Gastroesophageal sphincter (tissue), 4 donors: ENCODE results near the gene CCDC3. TPM values are rescaled to one million over a fixed set of nuclear protein-coding genes. Genes with fewer than 3 reads are reported as not detected.

Source experiments
- ATAC-seq: fragments of 150-250 bp; one replicate; pipeline ENCODE4 v1.9.1; 2016; ENCODE audit warnings: mild to moderate bottlenecking, moderate library complexity
- H3K27ac ChIP-seq, 4 donors: fragments of 200-600 bp; sonication (generic) in 3 of 4; 1 replicate in 3 of 4; 2 replicates in 1 of 4; pipeline ENCODE4 v1.5.1; 2016 to 2019
- H3K27me3 ChIP-seq: fragments of 200-600 bp; sonication (generic); one replicate; pipeline ENCODE4 v1.5.1; 2019
- H3K36me3 ChIP-seq, 2 donors: fragments of 200-600 bp; sonication (generic); one replicate each; pipeline ENCODE4 v1.5.1; 2019; ENCODE audit warnings: control low read depth in 1 of 2
- H3K4me1 ChIP-seq, 3 donors: fragments of 200-600 bp; sonication (generic); 1 replicate in 2 of 3; 2 replicates in 1 of 3; pipeline ENCODE4 v1.5.1; 2016 to 2019; ENCODE audit warnings: control low read depth in 2 of 3
- H3K4me3 ChIP-seq, 2 donors: fragments of 200-600 bp; sonication (generic); one replicate each; pipeline ENCODE4 v1.5.1; 2019; ENCODE audit warnings: mild to moderate bottlenecking in 1 of 2, moderate library complexity in 1 of 2
- H3K9me3 ChIP-seq, 3 donors: fragments of 200-600 bp; sonication (generic); one replicate each; pipeline ENCODE4 v1.5.1; 2017 to 2019; ENCODE audit warnings: control low read depth in 2 of 3
- EP300 ChIP-seq: sonication (generic); formaldehyde crosslinking; IDR thresholded peaks from one replicate; pipeline ENCODE4 v1.6.1; 2017; ENCODE audit warnings: antibody characterized with exemption, mild to moderate bottlenecking
- POLR2A ChIP-seq, 2 donors: fragments of 450-650 bp; IDR thresholded peaks; one replicate each; pipeline ENCODE4 v1.6.1; 2017; ENCODE audit warnings: antibody characterized with exemption in 2 of 2, mild to moderate bottlenecking in 2 of 2, moderate library complexity in 1 of 2
- POLR2AphosphoS5 ChIP-seq: sonication (generic); formaldehyde crosslinking; IDR thresholded peaks from one replicate; pipeline ENCODE4 v1.6.1; 2017; ENCODE audit warnings: antibody characterized with exemption
- WGBS, 2 donors: methylation state at CpG; one replicate each; pipeline ENCODE4 v1.1.5; 2018; ENCODE audit warnings: low coverage in 1 of 2; 5-methylcytosine and 5-hydroxymethylcytosine counted together
- total RNA-seq, 4 donors: library from RNA; depleted of rRNA; stranded (reverse); fragments of >200 nt; gene quantifications; one replicate each; pipeline ENCODE4 v1.1.0, GENCODE V29; 2016
- TF ChIP-seq, protein P1 (sequence below), 4 experiments: fragments of 200-600 bp in 2 of 4; fragments of 450-650 bp in 2 of 4; sonication (generic) in 1 of 4; IDR thresholded peaks; one replicate each; pipeline ENCODE4 v1.5.1; 2017 to 2019; ENCODE audit warnings: antibody characterized with exemption in 4 of 4, mild to moderate bottlenecking in 2 of 4, moderate library complexity in 2 of 4

Gene CCDC3
- total RNA-seq, 4 donors from 2014 or later = 12.2 to 66.1 (median 16.0) TPM

DNA sequence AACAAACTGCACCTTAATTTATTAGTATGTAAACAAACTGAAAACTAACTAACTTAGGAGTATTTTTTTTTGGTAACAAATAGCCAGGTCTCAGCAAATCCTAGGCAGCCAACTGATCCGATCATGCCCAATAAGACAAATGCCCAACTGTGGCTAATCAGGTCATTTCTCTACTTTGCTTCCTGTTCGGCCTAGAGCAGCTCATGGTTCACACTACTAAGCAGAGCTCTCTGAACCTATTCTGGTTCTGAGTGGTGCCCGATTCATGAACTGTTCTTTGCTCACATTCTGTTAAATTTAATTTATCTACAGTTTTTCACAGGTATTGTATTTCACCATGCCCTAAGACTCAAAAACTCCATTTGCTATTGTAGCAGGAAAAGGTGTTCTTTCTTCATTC, 55.1 kb downstream of the CCDC3 start:
- no peaks in the 10 kb centered on the region for H3K27me3 ChIP-seq
- no peak for TF ChIP-seq POLR2A (IDR thresholded peaks at IDR 0.05)
- TF ChIP-seq EP300 = no peak
- no peak for TF ChIP-seq POLR2AphosphoS5
- H3K9me3 ChIP-seq = no peaks in the 10 kb centered on the region
- H3K4me3 ChIP-seq = no peak overlapping the region
- H3K27ac ChIP-seq = no peak overlapping the region
- 85 to 89% methylated on average over 3 of the region's 3 CpGs for WGBS, 2 donors
- no peak for ATAC-seq
- no peaks in the 10 kb centered on the region for H3K4me1 ChIP-seq
- H3K36me3 ChIP-seq = no peaks in the 10 kb centered on the region

DNA sequence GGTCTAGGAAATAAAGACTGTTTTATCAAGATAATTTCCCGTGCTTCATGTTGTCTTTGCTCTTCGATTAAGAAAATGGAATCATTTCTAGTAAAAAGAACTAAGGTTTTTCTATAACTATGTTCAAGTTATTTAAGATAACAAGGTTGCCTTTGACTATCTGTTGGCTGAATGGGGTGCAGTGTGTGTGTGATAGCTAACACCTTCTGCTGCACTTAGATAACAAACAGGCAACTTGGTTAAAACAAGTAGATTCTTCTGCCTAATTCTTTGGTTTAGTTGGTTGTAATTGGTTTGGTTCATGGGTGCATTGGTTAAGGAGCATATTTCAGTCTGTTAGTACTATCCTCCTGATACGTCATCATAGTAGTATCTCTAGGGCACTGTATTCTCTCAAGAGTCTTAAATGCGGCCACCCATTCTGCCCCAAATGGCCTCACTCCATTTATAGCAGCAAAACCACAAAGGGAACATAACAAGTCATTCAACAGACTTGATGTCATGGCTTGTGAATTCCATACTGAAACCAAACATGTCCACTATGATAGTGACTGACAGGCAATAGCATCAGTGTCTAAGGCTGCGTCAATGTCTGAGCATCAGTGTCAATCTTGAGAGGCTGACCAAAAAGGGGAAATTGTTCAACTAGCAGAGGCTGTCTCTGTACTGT, 55.7 kb downstream of the CCDC3 start:
- ATAC-seq = no peak
- Histone ChIP-seq H3K27me3 (no peaks in the 10 kb centered on the region), H3K4me1 (no peaks in the 10 kb centered on the region), H3K9me3 (no peaks in the 10 kb centered on the region), H3K4me3 (no peak overlapping the region), H3K27ac (no peak overlapping the region), H3K36me3 (no peaks in the 10 kb centered on the region)
- WGBS, 2 donors = 71 to 77% methylated on average over 3 to 5 of the region's 5 CpGs
- TF ChIP-seq, protein P1, sequence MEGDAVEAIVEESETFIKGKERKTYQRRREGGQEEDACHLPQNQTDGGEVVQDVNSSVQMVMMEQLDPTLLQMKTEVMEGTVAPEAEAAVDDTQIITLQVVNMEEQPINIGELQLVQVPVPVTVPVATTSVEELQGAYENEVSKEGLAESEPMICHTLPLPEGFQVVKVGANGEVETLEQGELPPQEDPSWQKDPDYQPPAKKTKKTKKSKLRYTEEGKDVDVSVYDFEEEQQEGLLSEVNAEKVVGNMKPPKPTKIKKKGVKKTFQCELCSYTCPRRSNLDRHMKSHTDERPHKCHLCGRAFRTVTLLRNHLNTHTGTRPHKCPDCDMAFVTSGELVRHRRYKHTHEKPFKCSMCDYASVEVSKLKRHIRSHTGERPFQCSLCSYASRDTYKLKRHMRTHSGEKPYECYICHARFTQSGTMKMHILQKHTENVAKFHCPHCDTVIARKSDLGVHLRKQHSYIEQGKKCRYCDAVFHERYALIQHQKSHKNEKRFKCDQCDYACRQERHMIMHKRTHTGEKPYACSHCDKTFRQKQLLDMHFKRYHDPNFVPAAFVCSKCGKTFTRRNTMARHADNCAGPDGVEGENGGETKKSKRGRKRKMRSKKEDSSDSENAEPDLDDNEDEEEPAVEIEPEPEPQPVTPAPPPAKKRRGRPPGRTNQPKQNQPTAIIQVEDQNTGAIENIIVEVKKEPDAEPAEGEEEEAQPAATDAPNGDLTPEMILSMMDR (IDR thresholded peaks at IDR 0.05) = no peak
- TF ChIP-seq POLR2AphosphoS5 = no peak
- no peak for TF ChIP-seq POLR2A (IDR thresholded peaks at IDR 0.05)
- no peak for TF ChIP-seq EP300

DNA sequence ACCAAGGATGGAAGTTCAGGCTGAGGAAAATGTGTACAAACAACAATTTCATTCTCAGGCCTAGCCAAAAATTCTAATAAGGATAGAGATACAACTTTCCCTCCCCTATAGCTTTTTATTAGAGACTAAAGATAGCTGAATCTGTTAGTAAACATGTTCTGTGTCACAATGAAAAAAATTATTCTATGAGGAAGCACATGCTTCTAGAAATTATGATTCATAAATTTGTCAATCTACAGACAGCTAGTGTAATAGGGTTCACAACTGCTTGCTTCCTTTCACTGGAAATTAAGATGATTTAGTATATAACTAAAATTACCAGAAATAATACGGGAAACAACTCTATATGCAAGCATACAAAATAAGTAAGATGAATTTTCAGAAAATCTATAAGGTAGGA, 56.6 kb downstream of the CCDC3 start:
- H3K4me1 ChIP-seq = no peaks in the 10 kb centered on the region
- no peak for TF ChIP-seq EP300
- TF ChIP-seq, protein P1 (IDR thresholded peaks at IDR 0.05) = no peak
- no peak for TF ChIP-seq POLR2AphosphoS5
- TF ChIP-seq POLR2A (IDR thresholded peaks at IDR 0.05) = no peak
- no peak for ATAC-seq
- H3K27me3 ChIP-seq = no peaks in the 10 kb centered on the region
- no peak overlapping the region for H3K4me3 ChIP-seq
- no peaks in the 10 kb centered on the region for H3K9me3 ChIP-seq
- no peak overlapping the region for H3K27ac ChIP-seq
- WGBS, 2 donors = 100% methylated on average over 1 of the region's 1 CpG
- no peaks in the 10 kb centered on the region for H3K36me3 ChIP-seq

DNA sequence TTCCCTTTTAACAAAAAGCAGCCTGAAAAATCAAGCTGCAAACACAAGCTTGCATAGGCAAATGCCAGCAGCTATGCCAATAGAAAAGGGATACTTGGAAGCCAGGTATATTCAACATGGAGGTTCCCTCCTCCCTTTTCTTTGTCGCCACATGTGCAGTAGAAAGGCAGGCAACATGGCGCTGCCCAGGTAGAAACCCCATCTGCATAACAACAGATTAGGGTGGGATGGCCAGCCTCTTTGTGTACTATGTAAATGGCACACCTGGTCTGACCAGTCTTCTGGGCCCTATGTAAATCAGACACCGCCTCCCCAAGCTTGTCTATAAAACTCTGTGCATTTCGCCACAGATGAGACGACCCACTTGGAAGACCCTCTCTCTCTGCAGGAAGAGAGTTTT, 58.1 kb downstream of the CCDC3 start:
- Histone ChIP-seq H3K4me1 (no peaks in the 10 kb centered on the region), H3K4me3 (no peak overlapping the region)
- WGBS, 2 donors = 75 to 91% methylated on average over 4 to 5 of the region's 5 CpGs

DNA sequence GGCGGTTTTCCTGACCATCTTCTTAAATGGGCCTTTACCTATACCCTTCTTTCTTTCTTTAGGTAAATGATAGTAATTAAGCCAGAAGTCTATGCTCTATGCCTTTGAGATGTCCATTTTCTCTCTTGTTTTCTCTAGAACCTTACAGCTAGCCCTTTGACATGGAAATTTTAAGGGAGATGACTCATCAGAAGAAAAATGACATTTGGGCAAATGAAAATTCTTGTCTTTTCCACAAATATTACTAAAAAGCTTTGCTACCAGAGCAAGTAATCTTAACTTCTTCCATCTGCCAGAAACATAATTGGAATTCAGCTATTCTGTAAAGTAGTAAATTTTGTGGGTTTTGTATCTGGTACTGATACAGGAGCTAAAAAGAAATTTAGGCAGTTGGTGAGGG, 59.5 kb downstream of the CCDC3 start:
- Histone ChIP-seq H3K4me1 (no peaks in the 10 kb centered on the region), H3K4me3 (no peak overlapping the region), H3K27ac (no peak overlapping the region), H3K36me3 (no peaks in the 10 kb centered on the region), H3K27me3 (no peaks in the 10 kb centered on the region), H3K9me3 (no peaks in the 10 kb centered on the region)
- 100% methylated on average over 1 of the region's 1 CpG for WGBS, 2 donors
- TF ChIP-seq POLR2A (IDR thresholded peaks at IDR 0.05) (no peak), POLR2AphosphoS5 (no peak), EP300 (no peak)
- TF ChIP-seq, protein P1 (IDR thresholded peaks at IDR 0.05) = no peak
- no peak for ATAC-seq

More for the DNA sequence above, 58.1 kb downstream of the CCDC3 start:
- TF ChIP-seq EP300 (no peak), POLR2A (IDR thresholded peaks at IDR 0.05) (no peak), POLR2AphosphoS5 (no peak)
- TF ChIP-seq, protein P1 (IDR thresholded peaks at IDR 0.05) = no peak
- no peak for ATAC-seq
- Histone ChIP-seq H3K27ac (no peak overlapping the region), H3K9me3 (no peaks in the 10 kb centered on the region), H3K36me3 (no peaks in the 10 kb centered on the region), H3K27me3 (no peaks in the 10 kb centered on the region)
